Endothelial cell of umbilical vein (primary cell): ENCODE measurements around the gene RIMBP2. TPM values are rescaled to one million over a fixed set of nuclear protein-coding genes. Genes with fewer than 3 reads are reported as not detected.

Source experiments
- BruUV-seq: library from RNA; stranded (reverse); fragments of 400-500 nt; replicated peaks from 2 replicates; lab custom pipeline; 2021; lab: Mats Ljungman, UMichigan
- CTCF ChIA-PET: fragments of 300-600, 350-600 bp; sonication (Branson Sonifier 250); formaldehyde crosslinking; loops from one replicate; lab custom pipeline; 2021; ENCODE audit warnings: antibody characterized with exemption, inconsistent platforms; lab: Charles Lee
- POLR2A ChIA-PET: fragments of 300-600, 350-600 bp; sonication (Branson Sonifier 250); formaldehyde crosslinking; loops from one replicate; lab custom pipeline; 2021; ENCODE audit warnings: antibody characterized with exemption, inconsistent platforms; lab: Charles Lee
- DNase-seq: peaks from one replicate; pipeline ENCODE4 v3.0.0-alpha.2; 2011; ENCODE audit warnings: low read depth, low spot score
- FAIRE-seq: peaks from 2 replicates; lab custom pipeline; 2011; peaks lifted over from hg19 to GRCh38; lab: Jason Lieb, UNC
- H2AFZ ChIP-seq: 2 replicates; pipeline ENCODE4 v1.6.0; 2012; ENCODE audit warnings: low read depth, low read length, control low read depth, inconsistent platforms
- H3K27ac ChIP-seq: 2 replicates; pipeline ENCODE4 v1.5.1; 2011; ENCODE audit warnings: low read depth, mild to moderate bottlenecking, control low read depth, low read length, moderate library complexity; ENCODE audit not compliant: insufficient read depth
- H3K27me3 ChIP-seq, 2 experiments: 2 replicates each; pipeline versions ENCODE4 v1.6.0 to v1.6.1; 2011; ENCODE audit warnings: low read length in 2 of 2, mixed read lengths in 1 of 2; ENCODE audit not compliant: control insufficient read depth in 2 of 2, insufficient read depth in 2 of 2
- H3K36me3 ChIP-seq, 2 experiments: 2 replicates in 1 of 2; 3 replicates in 1 of 2; pipeline ENCODE4 v1.5.1; 2011; ENCODE audit warnings: low read length in 2 of 2, mild to moderate bottlenecking in 1 of 2, moderate library complexity in 1 of 2; ENCODE audit not compliant: control insufficient read depth in 2 of 2, insufficient read depth in 2 of 2; ENCODE audit errors: extremely low read depth in 1 of 2
- H3K4me1 ChIP-seq: 3 replicates; pipeline ENCODE4 v1.5.1; 2011; ENCODE audit warnings: mild to moderate bottlenecking, low read length; ENCODE audit not compliant: control insufficient read depth, insufficient read depth; ENCODE audit errors: extremely low read depth
- H3K4me2 ChIP-seq: 2 replicates; pipeline ENCODE4 v1.6.1; 2011; ENCODE audit warnings: low read length, control low read depth, mixed read lengths; ENCODE audit not compliant: insufficient read depth
- H3K4me3 ChIP-seq, 3 experiments: fragments of 200-600 bp in 1 of 3; sonication (generic), shearing (Covaris generic) in 1 of 3; replicated peaks in 1 of 3; 2 replicates each; pipeline ENCODE4 v1.5.1; 2011 to 2016; ENCODE audit warnings: control low read depth in 3 of 3, low read length in 3 of 3, mild to moderate bottlenecking in 2 of 3, inconsistent platforms in 1 of 3, low read depth in 1 of 3, moderate library complexity in 1 of 3; ENCODE audit not compliant: insufficient read depth in 1 of 3
- H3K79me2 ChIP-seq: 2 replicates; pipeline ENCODE4 v1.6.0; 2012; ENCODE audit warnings: low read length, inconsistent platforms; ENCODE audit not compliant: control insufficient read depth, insufficient read depth
- H3K9ac ChIP-seq: replicated peaks from 2 replicates; pipeline ENCODE3; 2011; ENCODE audit warnings: low read length, control low read depth; ENCODE audit not compliant: insufficient read depth; ENCODE audit errors: extremely low read depth
- H3K9me1 ChIP-seq: replicated peaks from 3 replicates; pipeline ENCODE4 v1.6.0; 2011; ENCODE audit warnings: mild to moderate bottlenecking, low read length; ENCODE audit not compliant: control insufficient read depth, insufficient read depth; ENCODE audit errors: extremely low read depth
- H3K9me3 ChIP-seq: replicated peaks from 2 replicates; pipeline ENCODE4 v1.5.1; 2012; ENCODE audit warnings: low read length, inconsistent platforms; ENCODE audit not compliant: control insufficient read depth, insufficient read depth
- H4K20me1 ChIP-seq: replicated peaks from 2 replicates; pipeline ENCODE3; 2011; ENCODE audit warnings: mild to moderate bottlenecking, low read length; ENCODE audit not compliant: control insufficient read depth, insufficient read depth; ENCODE audit errors: extremely low read depth
- EZH2 ChIP-seq: IDR thresholded peaks from 2 replicates; pipeline ENCODE4 v1.6.1; 2012; ENCODE audit warnings: borderline replicate concordance, low read depth, mild to moderate bottlenecking, moderate library complexity, low read length, inconsistent platforms; ENCODE audit not compliant: severe bottlenecking
- FOS ChIP-seq: IDR thresholded peaks from 2 replicates; pipeline ENCODE4 v1.6.1; 2011; ENCODE audit warnings: mild to moderate bottlenecking, low read length, moderate library complexity, borderline replicate concordance; ENCODE audit not compliant: insufficient read depth
- GATA2 ChIP-seq: IDR thresholded peaks from 2 replicates; pipeline ENCODE4 v1.7.0; 2011; ENCODE audit warnings: low read depth, mild to moderate bottlenecking, moderate library complexity, mixed read lengths, low read length; ENCODE audit not compliant: insufficient read length, insufficient read depth
- JUN ChIP-seq: IDR thresholded peaks from 2 replicates; pipeline ENCODE4 v1.6.1; 2011; ENCODE audit warnings: borderline replicate concordance, low read depth; ENCODE audit not compliant: insufficient read length, insufficient read depth
- MYC ChIP-seq: IDR thresholded peaks from one replicate; pipeline ENCODE4 v1.6.1; 2011; ENCODE audit warnings: mild to moderate bottlenecking, low read depth, low read length
- POLR2A ChIP-seq: IDR thresholded peaks from 2 replicates; pipeline ENCODE4 v1.6.1; 2012; ENCODE audit warnings: low read depth, mild to moderate bottlenecking, control low read depth, low read length
- POLR2AphosphoS5 ChIP-seq: IDR thresholded peaks from 2 replicates; pipeline ENCODE4 v1.6.1; 2012; ENCODE audit warnings: low read depth, mild to moderate bottlenecking, control low read depth, low read length, moderate library complexity; ENCODE audit not compliant: insufficient read depth
- dilution Hi-C: fragments of 300-500 bp; cut with MboI; formaldehyde crosslinking; loops from one replicate; pipeline ENCODE4 v1.15.0; 2019; ENCODE audit warnings: low sequenced_read_pairs; ENCODE audit not compliant: extremely low pct_ligation_motif_present
- intact Hi-C: fragments of 100-400 bp; cut with micrococcal nuclease; formaldehyde crosslinking; loops from one replicate; pipeline ENCODE4 v1.10.0; 2022
- polyA plus RNA-seq, 4 experiments: library from polyadenylated mRNA; depleted of rRNA in 3 of 4; stranded (reverse) in 3 of 4; unstranded in 1 of 4; fragments of >200 nt; gene quantifications; 2 replicates each; pipeline versions ENCODE4 v1.2.1 to v1.2.3, GENCODE V29; 2011 to 2012; ENCODE audit warnings: missing spikeins in 1 of 4
- total RNA-seq: library from RNA; stranded (reverse); gene quantifications from 2 replicates; pipeline ENCODE4 v1.2.3, GENCODE V29; 2021
- TF ChIP-seq, protein P1 (sequence below): IDR thresholded peaks from 2 replicates; pipeline ENCODE4 v1.6.1; 2011; ENCODE audit not compliant: insufficient read depth, insufficient read length
- TF ChIP-seq, protein P2 (sequence below), 2 donors: IDR thresholded peaks; 1 replicate in 1 of 2; 2 replicates in 1 of 2; pipeline ENCODE4 v1.5.1; 2011; ENCODE audit warnings: low read length in 2 of 2, mild to moderate bottlenecking in 2 of 2, moderate library complexity in 2 of 2, control low read depth in 1 of 2, inconsistent platforms in 1 of 2, low read depth in 1 of 2; ENCODE audit not compliant: insufficient read depth in 1 of 2; ENCODE audit errors: extremely low read depth in 1 of 2

The RIMBP2 gene
- total and polyA plus RNA-seq, 2 donors (not counting 3 experiments of a cell fraction or from before 2014, with no cell fraction given) = 0.04 TPM; not detected in 1

- Histone ChIP-seq H3K9ac (no peak overlapping the region), H3K9me3 (no peaks in the 10 kb centered on the region), H4K20me1 (no peaks in the 10 kb centered on the region), H3K4me3 (no peak overlapping the region), H3K27ac (no peak overlapping the region), H2AFZ (no peak overlapping the region), H3K9me1 (no peaks in the 10 kb centered on the region), H3K4me1 (no peaks in the 10 kb centered on the region), H3K27me3 (no peaks in the 10 kb centered on the region), H3K79me2 (no peaks in the 10 kb centered on the region), H3K36me3 (no peaks in the 10 kb centered on the region), H3K4me2 (no peak overlapping the region)
- dilution Hi-C loops = no loop called here
- ChIA-PET POLR2A (no interaction called here), CTCF (no interaction called here)
- no peak for TF ChIP-seq POLR2AphosphoS5
- no peak for TF ChIP-seq JUN
- TF ChIP-seq POLR2A = no peak
- TF ChIP-seq MYC = no peak
- TF ChIP-seq FOS = no peak
- no peak for TF ChIP-seq EZH2
- TF ChIP-seq, protein P1, sequence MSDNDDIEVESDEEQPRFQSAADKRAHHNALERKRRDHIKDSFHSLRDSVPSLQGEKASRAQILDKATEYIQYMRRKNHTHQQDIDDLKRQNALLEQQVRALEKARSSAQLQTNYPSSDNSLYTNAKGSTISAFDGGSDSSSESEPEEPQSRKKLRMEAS = no peak
- no peak for TF ChIP-seq GATA2
- TF ChIP-seq, protein P2, sequence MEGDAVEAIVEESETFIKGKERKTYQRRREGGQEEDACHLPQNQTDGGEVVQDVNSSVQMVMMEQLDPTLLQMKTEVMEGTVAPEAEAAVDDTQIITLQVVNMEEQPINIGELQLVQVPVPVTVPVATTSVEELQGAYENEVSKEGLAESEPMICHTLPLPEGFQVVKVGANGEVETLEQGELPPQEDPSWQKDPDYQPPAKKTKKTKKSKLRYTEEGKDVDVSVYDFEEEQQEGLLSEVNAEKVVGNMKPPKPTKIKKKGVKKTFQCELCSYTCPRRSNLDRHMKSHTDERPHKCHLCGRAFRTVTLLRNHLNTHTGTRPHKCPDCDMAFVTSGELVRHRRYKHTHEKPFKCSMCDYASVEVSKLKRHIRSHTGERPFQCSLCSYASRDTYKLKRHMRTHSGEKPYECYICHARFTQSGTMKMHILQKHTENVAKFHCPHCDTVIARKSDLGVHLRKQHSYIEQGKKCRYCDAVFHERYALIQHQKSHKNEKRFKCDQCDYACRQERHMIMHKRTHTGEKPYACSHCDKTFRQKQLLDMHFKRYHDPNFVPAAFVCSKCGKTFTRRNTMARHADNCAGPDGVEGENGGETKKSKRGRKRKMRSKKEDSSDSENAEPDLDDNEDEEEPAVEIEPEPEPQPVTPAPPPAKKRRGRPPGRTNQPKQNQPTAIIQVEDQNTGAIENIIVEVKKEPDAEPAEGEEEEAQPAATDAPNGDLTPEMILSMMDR (IDR thresholded peaks at IDR 0.05; ENCODE audit: extremely low read depth in 1 of 2, insufficient read depth in 1 of 2, low read depth in 1 of 2, low read length in 2 of 2) = no peak
- intact Hi-C loops = no loop called here
- no TSS peak for BruUV-seq
- DNase-seq = no peak
- FAIRE-seq = no peak
These were observed 47.6 kb downstream of the RIMBP2 start for GRCh38 chr12:130668286-130669204.
